Tibial nerve (tissue), 4 donors: ENCODE measurements around the gene RAD50. TPM values are rescaled to one million over a fixed set of nuclear protein-coding genes. Genes with fewer than 3 reads are reported as not detected.

ENCODE experiments used
- DNase-seq, 2 donors: peaks; one replicate each; pipeline ENCODE4 v3.0.0-alpha.2; 2019; ENCODE audit warnings: low spot score in 2 of 2
- H3K27ac ChIP-seq, 4 donors: fragments of 200-600 bp; sonication (generic) in 3 of 4; one replicate each; pipeline ENCODE4 v1.5.1; 2017 to 2019; ENCODE audit warnings: mild to moderate bottlenecking in 1 of 4
- H3K27me3 ChIP-seq, 2 donors: fragments of 200-600 bp; sonication (generic) in 1 of 2; one replicate each; pipeline versions ENCODE4 v1.5.1 to v1.6.0; 2017 to 2019
- H3K36me3 ChIP-seq, 3 donors: fragments of 200-600 bp; sonication (generic); one replicate each; pipeline ENCODE4 v1.5.1; 2018 to 2019
- H3K4me1 ChIP-seq, 4 donors: fragments of 200-600 bp; sonication (generic) in 3 of 4; one replicate each; pipeline ENCODE4 v1.5.1; 2017 to 2019
- H3K4me3 ChIP-seq, 4 donors: fragments of 200-600 bp; sonication (generic) in 3 of 4; one replicate each; pipeline ENCODE4 v1.5.1; 2017 to 2019; ENCODE audit warnings: mild to moderate bottlenecking in 1 of 4, moderate library complexity in 1 of 4
- H3K9me3 ChIP-seq, 4 donors: fragments of 200-600 bp; sonication (generic) in 3 of 4; one replicate each; pipeline ENCODE4 v1.5.1; 2017 to 2019
- CTCF ChIP-seq, 5 experiments: fragments of 200-600 bp in 3 of 5; fragments of 450-650 bp in 2 of 5; sonication (generic) in 3 of 5; IDR thresholded peaks; one replicate each; pipeline ENCODE4 v1.5.1; 2016 to 2019; ENCODE audit warnings: antibody characterized with exemption in 5 of 5, mild to moderate bottlenecking in 3 of 5, moderate library complexity in 2 of 5
- EP300 ChIP-seq, 2 donors: sonication (generic); formaldehyde crosslinking; IDR thresholded peaks; one replicate each; pipeline ENCODE4 v1.6.1; 2017; ENCODE audit warnings: antibody characterized with exemption in 2 of 2, mild to moderate bottlenecking in 1 of 2
- POLR2A ChIP-seq, 2 donors: fragments of 450-650 bp; IDR thresholded peaks; one replicate each; pipeline ENCODE4 v1.6.1; 2017; ENCODE audit warnings: antibody characterized with exemption in 2 of 2, mild to moderate bottlenecking in 2 of 2, moderate library complexity in 2 of 2
- WGBS, 2 donors: methylation state at CpG; one replicate each; pipeline ENCODE4 v1.1.5; 2018; 5-methylcytosine and 5-hydroxymethylcytosine counted together
- total RNA-seq, 4 donors: library from RNA; depleted of rRNA; stranded (reverse); fragments of >200 nt; gene quantifications; one replicate each; pipeline ENCODE4 v1.1.0, GENCODE V29; 2016

The RAD50 gene
- total RNA-seq, 4 donors from 2014 or later = 36.5 to 40.5 (median 39.2) TPM

- Histone ChIP-seq H3K27ac (no peak overlapping the region), H3K4me1 (peaks cover 0 to 7% (median 0%) of the 10 kb centered on the region in 4 donors), H3K4me3 (no peak overlapping the region), H3K27me3 (no peaks in the 10 kb centered on the region), H3K9me3 (no peaks in the 10 kb centered on the region), H3K36me3 (no peaks in the 10 kb centered on the region)
- TF ChIP-seq EP300 (IDR thresholded peaks at IDR 0.05) (no peak), POLR2A (IDR thresholded peaks at IDR 0.05) (no peak), CTCF (IDR thresholded peaks at IDR 0.05) (no peak)
- WGBS, 2 donors = 93 to 100% methylated on average over 3 of the region's 4 CpGs
- no peak for DNase-seq
Measured at GRCh38 chr5:132681983-132682382, 125.2 kb downstream of the RAD50 start.

GRCh38 chr5:132684491-132684890 lies 127.7 kb downstream of the RAD50 start:
- H3K27ac ChIP-seq = no peak overlapping the region
- H3K4me1 ChIP-seq = no peaks in the 10 kb centered on the region
- DNase-seq = no peak
- no peaks in the 10 kb centered on the region for H3K9me3 ChIP-seq
- H3K36me3 ChIP-seq = no peaks in the 10 kb centered on the region
- no peak overlapping the region for H3K4me3 ChIP-seq
- no peaks in the 10 kb centered on the region for H3K27me3 ChIP-seq
- no peak for TF ChIP-seq EP300 (IDR thresholded peaks at IDR 0.05)
- no peak for TF ChIP-seq CTCF (IDR thresholded peaks at IDR 0.05)
- no peak for TF ChIP-seq POLR2A (IDR thresholded peaks at IDR 0.05)
- WGBS, 2 donors = 71 to 72% methylated on average over 6 of the region's 6 CpGs

GRCh38 chr5:132684922-132685720 lies 128.3 kb downstream of the RAD50 start:
- H3K36me3 ChIP-seq = no peaks in the 10 kb centered on the region
- TF ChIP-seq EP300 (IDR thresholded peaks at IDR 0.05) (no peak), CTCF (IDR thresholded peaks at IDR 0.05) (no peak), POLR2A (IDR thresholded peaks at IDR 0.05) (no peak)
- no peaks in the 10 kb centered on the region for H3K27me3 ChIP-seq
- 80 to 81% methylated on average over 12 of the region's 12 CpGs for WGBS, 2 donors
- H3K27ac ChIP-seq = no peak overlapping the region
- H3K4me3 ChIP-seq = no peak overlapping the region
- no peaks in the 10 kb centered on the region for H3K9me3 ChIP-seq
- H3K4me1 ChIP-seq = no peaks in the 10 kb centered on the region
- DNase-seq = no peak

- no peaks in the 10 kb centered on the region for H3K4me1 ChIP-seq
- no peak overlapping the region for H3K4me3 ChIP-seq
- no peak overlapping the region for H3K27ac ChIP-seq
- TF ChIP-seq CTCF (IDR thresholded peaks at IDR 0.05) (no peak), POLR2A (IDR thresholded peaks at IDR 0.05) (no peak), EP300 (IDR thresholded peaks at IDR 0.05) (no peak)
- 99% methylated on average over 3 of the region's 3 CpGs for WGBS, 2 donors
- no peak for DNase-seq
- no peaks in the 10 kb centered on the region for H3K9me3 ChIP-seq
- no peaks in the 10 kb centered on the region for H3K27me3 ChIP-seq
- no peaks in the 10 kb centered on the region for H3K36me3 ChIP-seq
Measured at GRCh38 chr5:132686193-132686592, 129.4 kb downstream of the RAD50 start.

- Histone ChIP-seq H3K36me3 (peaks cover 0 to 3% (median 0%) of the 10 kb centered on the region in 3 donors), H3K4me1 (no peaks in the 10 kb centered on the region), H3K27ac (no peak overlapping the region), H3K9me3 (no peaks in the 10 kb centered on the region), H3K4me3 (no peak overlapping the region), H3K27me3 (no peaks in the 10 kb centered on the region)
- DNase-seq = no peak
- TF ChIP-seq CTCF (IDR thresholded peaks at IDR 0.05) = no peak
- WGBS, 2 donors = 84 to 91% methylated on average over 5 of the region's 5 CpGs
Measured at GRCh38 chr5:132687995-132688394, 131.2 kb downstream of the RAD50 start.
